Effector memory CD4-positive, alpha-beta T cell (primary cell): ENCODE measurements around the gene VAV1.

Source experiments
- DNase-seq, 3 donors: peaks; one replicate each; pipeline ENCODE4 v3.0.0-alpha.2; 2020
- H3K27ac ChIP-seq: 2 replicates; pipeline ENCODE4 v1.7.0; 2013; ENCODE audit warnings: mild to moderate bottlenecking, low read length, moderate library complexity; ENCODE audit not compliant: insufficient read depth, poor library complexity, severe bottlenecking
- H3K27me3 ChIP-seq: replicated peaks from 2 replicates; pipeline ENCODE4 v1.7.0; 2013; ENCODE audit warnings: mild to moderate bottlenecking, low read length; ENCODE audit not compliant: insufficient read depth, control insufficient read depth, poor library complexity, severe bottlenecking
- H3K36me3 ChIP-seq: 2 replicates; pipeline ENCODE4 v1.7.0; 2013; ENCODE audit warnings: mild to moderate bottlenecking, low read length, moderate library complexity; ENCODE audit not compliant: control insufficient read depth, insufficient read depth
- H3K4me1 ChIP-seq: 2 replicates; pipeline ENCODE4 v1.7.0; 2013; ENCODE audit warnings: low read length, mild to moderate bottlenecking; ENCODE audit not compliant: control insufficient read depth, insufficient read depth, poor library complexity, severe bottlenecking
- H3K4me3 ChIP-seq: 2 replicates; pipeline ENCODE4 v1.7.0; 2013; ENCODE audit warnings: low read length, low read depth, mild to moderate bottlenecking; ENCODE audit not compliant: insufficient read depth, poor library complexity, severe bottlenecking
- H3K9me3 ChIP-seq: 2 replicates; pipeline ENCODE4 v1.7.0; 2013; ENCODE audit warnings: mild to moderate bottlenecking, low read length, moderate library complexity; ENCODE audit not compliant: control insufficient read depth

Gene VAV1

DNA sequence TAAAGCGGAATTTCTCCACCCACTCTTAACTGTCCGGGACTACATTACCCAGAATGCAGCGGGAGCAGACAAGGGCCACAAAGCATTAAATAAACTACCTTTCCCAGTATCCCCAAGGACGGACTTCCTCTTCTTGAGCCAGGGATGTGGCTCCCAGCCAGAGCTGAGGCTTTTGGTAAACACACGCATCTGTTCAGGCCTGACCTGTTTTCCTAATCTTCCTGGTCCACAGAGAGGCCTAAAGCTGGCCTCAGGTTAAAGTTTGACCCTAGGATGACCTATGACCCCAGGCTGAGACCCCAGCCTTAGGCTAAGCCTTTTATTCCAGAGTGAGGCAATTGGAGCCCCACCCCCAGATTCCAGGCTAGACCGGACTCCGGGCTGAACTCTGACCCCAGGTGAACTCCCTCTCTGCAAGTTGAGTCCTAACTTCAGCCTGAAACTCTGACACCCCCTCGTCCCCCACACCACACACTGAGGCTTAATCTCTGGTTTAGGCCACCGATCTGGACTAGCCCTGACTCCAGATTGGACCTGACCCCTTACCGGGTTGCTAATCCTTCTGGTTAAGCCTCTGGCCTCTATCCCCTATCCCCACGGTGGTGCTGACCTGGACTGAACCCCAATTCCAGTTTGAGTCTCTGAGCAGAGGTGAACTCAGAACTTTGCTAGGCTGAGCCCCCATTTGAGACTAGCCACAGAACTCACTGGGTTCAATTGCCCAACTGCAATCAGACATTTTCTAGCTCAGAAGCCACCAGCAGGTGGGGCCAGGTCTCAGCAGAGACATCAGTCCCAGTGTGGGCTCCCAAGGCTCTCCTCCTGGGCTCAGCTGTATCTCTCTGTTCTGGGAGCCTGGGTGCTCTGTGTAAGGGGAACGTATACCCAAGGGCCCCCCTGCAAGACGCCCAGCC lies 34.4 kb upstream of the VAV1 start:
- Histone ChIP-seq H3K27ac (peak overlapping the region; percentile 56), H3K4me1 (peaks cover 41% of the 10 kb centered on the region), H3K27me3 (no peaks in the 10 kb centered on the region), H3K9me3 (no peaks in the 10 kb centered on the region), H3K36me3 (no peaks in the 10 kb centered on the region), H3K4me3 (peak overlapping the region; percentile 1)
- DNase-seq, result peak; percentile 47 to 63 (median 53)

DNA sequence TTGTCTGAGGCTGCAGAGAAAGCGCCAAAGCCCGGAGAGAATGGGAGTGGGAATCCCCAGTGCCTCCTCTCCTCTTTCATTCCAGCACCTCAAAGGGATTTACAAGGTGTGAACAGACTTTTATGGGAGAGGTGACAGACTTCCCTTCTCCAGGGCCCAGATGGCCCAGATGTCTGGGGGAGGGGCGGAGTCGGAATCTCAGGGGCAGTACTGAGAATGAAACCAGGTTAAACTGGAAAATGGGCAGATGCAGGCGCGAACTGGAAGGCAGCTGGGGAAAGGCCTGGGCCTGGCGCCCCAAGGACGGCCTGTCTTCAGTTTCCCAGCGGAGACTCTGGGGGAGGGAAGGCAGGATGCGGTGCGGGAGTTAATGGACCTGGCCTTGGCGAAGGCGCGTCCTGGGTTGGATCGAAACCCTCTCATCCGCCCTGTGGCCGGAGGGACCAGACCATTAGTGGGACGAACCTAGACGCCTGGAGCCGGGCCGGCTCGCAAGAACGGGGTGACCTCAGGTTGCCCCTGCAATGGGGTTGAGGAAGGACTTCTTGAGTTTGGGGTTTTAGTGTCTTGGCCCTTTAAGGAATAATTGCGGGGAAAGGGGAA lies 33.6 kb upstream of the VAV1 start:
- Histone ChIP-seq H3K27ac (peak overlapping the region; percentile 56), H3K4me3 (peak overlapping the region; percentile 52), H3K27me3 (no peaks in the 10 kb centered on the region), H3K4me1 (peaks cover 41% of the 10 kb centered on the region), H3K9me3 (no peaks in the 10 kb centered on the region), H3K36me3 (no peaks in the 10 kb centered on the region)
- DNase-seq, result peak in 1 of 3 donors; percentile 32

DNA sequence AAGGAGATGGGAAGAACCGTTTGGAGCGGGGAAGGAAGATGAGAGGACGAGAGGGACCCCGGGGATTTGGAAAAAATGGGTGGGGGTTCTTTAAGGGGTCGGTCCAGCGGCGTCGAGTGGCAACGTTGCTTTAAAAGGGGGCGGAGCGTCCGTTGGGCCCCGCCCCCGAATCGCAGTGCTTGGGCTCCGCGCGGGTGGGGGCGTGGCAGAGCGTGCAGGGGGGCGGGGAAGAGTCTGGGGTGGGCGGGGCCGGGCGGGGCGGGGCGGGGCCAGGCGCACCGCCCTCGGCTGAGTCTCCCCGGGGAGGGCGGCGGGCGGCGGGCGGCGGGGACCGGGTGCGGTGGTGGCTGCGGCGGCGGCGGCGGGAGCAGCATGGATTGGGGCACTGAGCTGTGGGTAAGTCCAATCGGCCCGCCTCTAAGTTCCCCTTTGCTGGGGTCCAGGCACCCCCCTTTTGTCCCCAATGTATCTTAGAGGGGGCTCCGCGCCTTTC lies 33.1 kb upstream of the VAV1 start, which contains the start of gene TRIP10:
TSS of gene TRIP10 (plus strand) at position 291 of the 493 bp plus-strand sequence. CDS start at position 373, 82 bp downstream.
- peak; percentile 75 to 85 (median 81) for DNase-seq
- H3K9me3 ChIP-seq, result no peaks in the 10 kb centered on the region
- H3K36me3 ChIP-seq, result no peaks in the 10 kb centered on the region
- H3K4me1 ChIP-seq, result peaks cover 41% of the 10 kb centered on the region
- no peaks in the 10 kb centered on the region for H3K27me3 ChIP-seq
- H3K27ac ChIP-seq, result peak within 1 kb of the TSS; percentile 56
- H3K4me3 ChIP-seq, result peak within 1 kb of the TSS; percentile 58

DNA sequence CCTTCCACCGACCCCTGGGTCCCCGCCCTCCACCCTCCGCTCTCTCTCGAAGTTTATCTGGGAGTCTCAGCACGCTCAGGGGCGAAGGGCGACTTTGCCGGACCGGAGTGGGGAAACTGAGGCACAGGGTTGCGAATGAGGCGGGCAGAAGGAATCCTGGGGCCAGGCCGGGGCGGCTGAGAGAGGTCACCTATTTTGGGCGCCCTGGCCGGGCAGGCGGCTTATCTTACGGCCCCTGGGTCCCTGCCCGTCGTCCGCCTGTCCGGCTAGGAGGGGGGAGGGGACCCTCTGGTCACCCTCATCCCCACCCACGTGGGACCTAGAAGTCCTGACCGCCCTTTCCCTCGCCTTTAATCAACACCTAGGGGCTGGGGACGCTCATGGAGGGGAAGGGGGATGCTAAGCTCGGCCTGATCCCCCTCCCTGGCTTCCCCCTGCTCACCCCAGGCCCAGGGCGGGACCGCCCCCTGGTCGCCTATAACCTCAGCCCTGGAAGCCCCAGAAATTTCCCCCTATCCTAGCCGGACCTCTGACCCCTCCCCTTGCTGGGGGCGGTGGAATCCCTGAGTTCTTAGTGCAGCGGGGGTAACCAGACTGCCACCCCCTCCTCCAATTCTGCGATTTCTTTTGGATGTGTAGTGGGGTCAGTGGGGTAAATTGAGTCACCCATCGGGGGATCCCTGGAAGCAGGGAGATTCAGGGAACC lies 32.5 kb upstream of the VAV1 start:
- peaks cover 41% of the 10 kb centered on the region for H3K4me1 ChIP-seq
- H3K4me3 ChIP-seq, result peak overlapping the region; percentile 58
- DNase-seq, result no peak
- H3K9me3 ChIP-seq, result no peaks in the 10 kb centered on the region
- no peaks in the 10 kb centered on the region for H3K27me3 ChIP-seq
- peak overlapping the region; percentile 46 for H3K27ac ChIP-seq
- peaks cover under 1% of the 10 kb centered on the region for H3K36me3 ChIP-seq

DNA sequence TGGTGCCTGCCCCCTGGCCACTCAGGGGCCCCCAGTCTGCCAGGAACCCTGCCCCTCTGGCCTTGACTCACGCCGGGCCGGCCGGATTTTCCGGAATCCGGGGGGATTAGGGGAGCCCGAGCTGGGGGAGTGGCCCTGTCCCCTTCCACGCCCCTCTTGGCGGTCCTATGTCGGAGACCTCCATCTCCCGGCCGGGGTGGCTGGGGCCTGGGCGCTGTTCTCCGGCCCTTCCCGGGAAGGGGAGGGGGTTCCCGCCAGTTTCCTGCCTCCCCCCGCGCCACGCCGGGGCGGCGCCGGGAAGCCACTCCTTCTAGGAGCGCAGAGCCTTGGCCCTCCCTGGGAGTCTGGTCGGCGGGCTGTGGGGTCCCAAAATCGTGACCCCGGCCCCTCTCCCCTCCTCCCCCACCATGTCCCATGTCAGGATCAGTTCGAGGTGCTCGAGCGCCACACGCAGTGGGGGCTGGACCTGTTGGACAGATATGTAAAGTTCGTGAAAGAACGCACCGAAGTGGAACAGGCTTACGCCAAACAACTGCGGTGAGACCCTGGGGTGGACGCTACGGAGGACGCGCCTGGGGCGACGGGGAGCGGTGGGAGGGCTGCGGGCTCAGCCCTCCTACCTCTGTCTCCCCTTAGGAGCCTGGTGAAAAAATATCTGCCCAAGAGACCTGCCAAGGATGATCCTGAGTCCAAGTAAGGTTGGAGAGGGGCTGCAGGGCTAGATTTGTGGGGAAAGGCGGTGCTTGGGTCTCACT lies 31.7 kb upstream of the VAV1 start:
- H3K27ac ChIP-seq, result peak overlapping the region; percentile 28
- H3K27me3 ChIP-seq, result no peaks in the 10 kb centered on the region
- H3K36me3 ChIP-seq, result peaks cover 7% of the 10 kb centered on the region
- peaks cover 41% of the 10 kb centered on the region for H3K4me1 ChIP-seq
- no peaks in the 10 kb centered on the region for H3K9me3 ChIP-seq
- peak overlapping the region; percentile 58 for H3K4me3 ChIP-seq
- DNase-seq, result peak in 2 of 3 donors; percentile 6 to 13

DNA sequence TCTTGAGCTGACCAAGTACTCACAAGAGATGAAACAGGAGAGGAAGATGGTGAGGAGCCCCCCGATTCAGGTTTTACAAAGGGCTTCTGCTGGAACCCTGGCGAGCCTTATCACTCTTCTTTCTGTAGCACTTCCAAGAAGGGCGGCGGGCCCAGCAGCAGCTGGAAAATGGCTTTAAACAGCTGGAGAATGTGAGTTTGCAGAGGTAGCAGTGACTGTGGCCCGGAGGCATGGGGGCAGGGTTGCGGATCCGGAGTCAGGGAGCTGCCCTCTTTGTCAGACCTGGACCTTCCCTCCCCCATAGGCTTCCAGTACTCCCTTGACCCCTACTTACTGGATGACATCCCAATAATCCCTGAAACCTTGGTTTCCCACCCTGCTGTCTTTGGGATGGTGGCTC lies 29.4 kb upstream of the VAV1 start:
- peaks cover 22% of the 10 kb centered on the region for H3K36me3 ChIP-seq
- no peak overlapping the region for H3K27ac ChIP-seq
- no peak for DNase-seq
- no peaks in the 10 kb centered on the region for H3K27me3 ChIP-seq
- H3K4me3 ChIP-seq, result no peak overlapping the region
- no peaks in the 10 kb centered on the region for H3K9me3 ChIP-seq
- H3K4me1 ChIP-seq, result peaks cover 29% of the 10 kb centered on the region

DNA sequence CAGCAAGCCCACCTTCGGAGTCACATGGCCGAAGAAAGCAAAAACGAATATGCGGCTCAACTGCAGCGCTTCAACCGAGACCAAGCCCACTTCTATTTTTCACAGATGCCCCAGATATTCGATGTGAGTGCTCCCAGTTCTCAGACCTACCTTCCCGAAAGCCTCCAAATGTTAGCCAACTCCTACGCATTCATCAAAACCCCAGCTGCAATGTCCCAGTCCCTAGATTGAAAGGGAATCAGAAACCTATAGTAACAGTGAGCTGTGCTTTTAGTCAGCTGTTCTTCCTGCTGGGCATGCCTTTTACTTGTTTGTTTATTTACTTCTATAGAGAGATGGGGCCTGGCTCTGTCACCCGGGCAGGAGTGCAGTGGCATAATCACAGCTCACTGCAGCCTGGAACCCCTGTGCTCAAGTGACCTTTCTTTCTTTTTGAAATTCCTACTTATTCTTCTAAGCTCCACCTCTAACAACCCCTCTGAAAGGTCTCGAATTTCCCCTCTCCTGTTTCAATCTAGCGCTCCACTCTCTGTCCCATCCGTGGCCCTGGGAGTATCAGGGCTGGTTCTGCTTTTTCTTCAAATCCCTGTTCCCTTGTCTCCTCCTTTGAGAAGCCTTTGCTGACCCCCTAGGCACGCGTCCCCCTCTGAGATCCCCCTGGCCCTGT lies 28.7 kb upstream of the VAV1 start:
- no peak overlapping the region for H3K27ac ChIP-seq
- DNase-seq, result no peak
- peaks cover 21% of the 10 kb centered on the region for H3K4me1 ChIP-seq
- no peaks in the 10 kb centered on the region for H3K9me3 ChIP-seq
- peaks cover 29% of the 10 kb centered on the region for H3K36me3 ChIP-seq
- H3K27me3 ChIP-seq, result no peaks in the 10 kb centered on the region
- no peak overlapping the region for H3K4me3 ChIP-seq

DNA sequence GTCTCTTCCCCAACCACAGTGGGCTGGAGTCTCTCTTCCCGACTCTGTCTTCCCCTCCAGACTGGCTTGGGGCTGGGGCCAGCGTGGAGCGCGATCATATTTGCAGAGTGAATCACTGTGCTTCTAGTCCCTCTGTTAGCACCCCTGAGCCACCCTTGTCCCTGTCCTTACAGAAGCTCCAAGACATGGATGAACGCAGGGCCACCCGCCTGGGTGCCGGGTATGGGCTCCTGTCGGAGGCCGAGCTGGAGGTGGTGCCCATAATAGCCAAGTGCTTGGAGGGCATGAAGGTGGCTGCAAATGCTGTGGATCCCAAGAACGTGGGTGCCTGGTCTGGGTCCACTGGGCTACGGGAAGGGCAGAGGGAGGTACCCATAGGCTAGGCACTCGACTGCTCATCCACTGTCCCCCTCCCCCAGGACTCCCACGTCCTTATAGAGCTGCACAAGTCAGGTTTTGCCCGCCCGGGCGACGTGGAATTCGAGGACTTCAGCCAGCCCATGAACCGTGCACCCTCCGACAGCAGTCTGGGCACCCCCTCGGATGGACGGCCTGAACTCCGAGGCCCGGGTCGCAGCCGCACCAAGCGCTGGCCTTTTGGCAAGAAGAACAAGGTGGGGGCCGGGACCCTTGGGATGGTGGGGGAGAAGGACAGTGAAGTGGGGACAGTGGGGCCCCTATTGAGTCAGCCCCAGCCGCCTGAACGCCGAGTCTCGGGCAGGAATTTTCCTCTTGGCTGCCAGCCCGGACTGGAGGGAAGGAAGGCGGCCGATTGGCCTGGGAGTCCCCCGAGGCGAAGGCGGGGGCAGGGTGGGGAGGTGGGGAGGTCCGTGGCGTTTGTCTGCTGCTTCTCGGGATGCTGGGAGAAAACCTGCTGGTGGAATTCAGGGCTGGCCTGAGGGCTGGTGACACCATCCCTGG lies 27.9 kb upstream of the VAV1 start:
- peaks cover 32% of the 10 kb centered on the region for H3K36me3 ChIP-seq
- H3K4me1 ChIP-seq, result peaks cover 16% of the 10 kb centered on the region
- no peaks in the 10 kb centered on the region for H3K27me3 ChIP-seq
- DNase-seq, result no peak
- no peak overlapping the region for H3K27ac ChIP-seq
- no peaks in the 10 kb centered on the region for H3K9me3 ChIP-seq
- H3K4me3 ChIP-seq, result no peak overlapping the region
